A673 (cell line): ENCODE data around the gene PACRG. TPM values are rescaled to one million over a fixed set of nuclear protein-coding genes. Genes with fewer than 3 reads are reported as not detected.

Experiments
- BruUV-seq: library from RNA; stranded (reverse); fragments of 400-500 nt; replicated peaks from 2 replicates; lab custom pipeline; 2021; lab: Mats Ljungman, UMichigan
- CTCF ChIA-PET: fragments of 300-600 bp; sonication (Branson Sonifier 250); formaldehyde crosslinking; loops from one replicate; lab custom pipeline; 2022; ENCODE audit warnings: antibody characterized with exemption; lab: Charles Lee
- POLR2A ChIA-PET: fragments of 300-600 bp; sonication (Branson Sonifier 250); formaldehyde crosslinking; loops from one replicate; lab custom pipeline; 2022; ENCODE audit warnings: antibody characterized with exemption; ENCODE audit not compliant: low non-redundant PET; lab: Charles Lee
- DNase-seq: peaks from one replicate; pipeline ENCODE4 v3.0.0-alpha.2; 2015; ENCODE audit warnings: low spot score
- H3K27ac ChIP-seq: fragments of 200-600 bp; sonication (generic); 2 replicates; pipeline ENCODE4 v1.5.1; 2016; ENCODE audit warnings: mixed run types, low read depth, mild to moderate bottlenecking, mixed read lengths, antibody characterized with exemption, low read length; ENCODE audit not compliant: poor library complexity, severe bottlenecking
- H3K27me3 ChIP-seq: fragments of 200-600 bp; sonication (generic); replicated peaks from 2 replicates; pipeline ENCODE4 v1.6.1; 2017; ENCODE audit warnings: mixed run types, low read depth, mild to moderate bottlenecking, mixed read lengths, antibody characterized with exemption, low read length; ENCODE audit not compliant: insufficient read depth, poor library complexity
- H3K36me3 ChIP-seq: fragments of 200-600 bp; sonication (generic); 2 replicates; pipeline ENCODE4 v1.6.1; 2016; ENCODE audit warnings: mixed run types, mild to moderate bottlenecking, mixed read lengths, antibody characterized with exemption, low read length; ENCODE audit not compliant: insufficient read depth, poor library complexity, severe bottlenecking
- H3K4me1 ChIP-seq: fragments of 200-600 bp; sonication (generic); 2 replicates; pipeline ENCODE4 v1.6.1; 2017; ENCODE audit warnings: mixed run types, mild to moderate bottlenecking, mixed read lengths, antibody characterized with exemption, low read length; ENCODE audit not compliant: insufficient read depth, poor library complexity, severe bottlenecking
- H3K4me3 ChIP-seq: fragments of 200-600 bp; sonication (generic); 2 replicates; pipeline ENCODE4 v1.5.1; 2016; ENCODE audit warnings: low read depth, mixed run types, mild to moderate bottlenecking, mixed read lengths, low read length; ENCODE audit not compliant: poor library complexity, severe bottlenecking
- H3K9me3 ChIP-seq: fragments of 200-600 bp; sonication (generic); 2 replicates; pipeline ENCODE4 v1.6.1; 2016; ENCODE audit warnings: mixed run types, low read depth, mild to moderate bottlenecking, mixed read lengths, antibody characterized with exemption, low read length; ENCODE audit not compliant: poor library complexity, severe bottlenecking
- EZH2 ChIP-seq: fragments of 200-600 bp; sonication (generic); IDR thresholded peaks from 2 replicates; pipeline ENCODE4 v1.6.1; 2017; ENCODE audit warnings: borderline replicate concordance, low read depth, mild to moderate bottlenecking, mixed read lengths, antibody characterized with exemption, low read length; ENCODE audit not compliant: poor library complexity, severe bottlenecking
- intact Hi-C: fragments of 100-400 bp; cut with micrococcal nuclease; formaldehyde crosslinking; loops from one replicate; pipeline ENCODE4 v1.10.0; 2022; ENCODE audit not compliant: unreplicated experiment
- total RNA-seq: library from RNA; stranded (reverse); gene quantifications from 2 replicates; pipeline ENCODE4 v1.2.3, GENCODE V29; 2021
- TF ChIP-seq, protein P1 (sequence below): fragments of 300-800, 200-600 bp; sonication (generic); conservative IDR thresholded peaks from 2 replicates; pipeline ENCODE4 v1.5.1; 2017; ENCODE audit warnings: low read depth, mild to moderate bottlenecking, antibody characterized with exemption, low read length, moderate library complexity, mixed read lengths

The PACRG gene
- total RNA-seq, 1 experiment from 2014 or later = not detected

- intact Hi-C loops = no loop called here
- H3K27ac ChIP-seq = no peak overlapping the region
- no peak for TF ChIP-seq EZH2
- TF ChIP-seq, protein P1, sequence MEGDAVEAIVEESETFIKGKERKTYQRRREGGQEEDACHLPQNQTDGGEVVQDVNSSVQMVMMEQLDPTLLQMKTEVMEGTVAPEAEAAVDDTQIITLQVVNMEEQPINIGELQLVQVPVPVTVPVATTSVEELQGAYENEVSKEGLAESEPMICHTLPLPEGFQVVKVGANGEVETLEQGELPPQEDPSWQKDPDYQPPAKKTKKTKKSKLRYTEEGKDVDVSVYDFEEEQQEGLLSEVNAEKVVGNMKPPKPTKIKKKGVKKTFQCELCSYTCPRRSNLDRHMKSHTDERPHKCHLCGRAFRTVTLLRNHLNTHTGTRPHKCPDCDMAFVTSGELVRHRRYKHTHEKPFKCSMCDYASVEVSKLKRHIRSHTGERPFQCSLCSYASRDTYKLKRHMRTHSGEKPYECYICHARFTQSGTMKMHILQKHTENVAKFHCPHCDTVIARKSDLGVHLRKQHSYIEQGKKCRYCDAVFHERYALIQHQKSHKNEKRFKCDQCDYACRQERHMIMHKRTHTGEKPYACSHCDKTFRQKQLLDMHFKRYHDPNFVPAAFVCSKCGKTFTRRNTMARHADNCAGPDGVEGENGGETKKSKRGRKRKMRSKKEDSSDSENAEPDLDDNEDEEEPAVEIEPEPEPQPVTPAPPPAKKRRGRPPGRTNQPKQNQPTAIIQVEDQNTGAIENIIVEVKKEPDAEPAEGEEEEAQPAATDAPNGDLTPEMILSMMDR = no peak
- DNase-seq = no peak
- no peak overlapping the region for H3K4me3 ChIP-seq
- H3K4me1 ChIP-seq = no peaks in the 10 kb centered on the region
- no peaks in the 10 kb centered on the region for H3K9me3 ChIP-seq
- no peaks in the 10 kb centered on the region for H3K27me3 ChIP-seq
- POLR2A ChIA-PET = no interaction called here
- CTCF ChIA-PET = no interaction called here
- no peaks in the 10 kb centered on the region for H3K36me3 ChIP-seq
- BruUV-seq = no TSS peak
These were observed 17.4 kb upstream of the PACRG start for GRCh38 chr6:162710419-162710818.

DNA sequence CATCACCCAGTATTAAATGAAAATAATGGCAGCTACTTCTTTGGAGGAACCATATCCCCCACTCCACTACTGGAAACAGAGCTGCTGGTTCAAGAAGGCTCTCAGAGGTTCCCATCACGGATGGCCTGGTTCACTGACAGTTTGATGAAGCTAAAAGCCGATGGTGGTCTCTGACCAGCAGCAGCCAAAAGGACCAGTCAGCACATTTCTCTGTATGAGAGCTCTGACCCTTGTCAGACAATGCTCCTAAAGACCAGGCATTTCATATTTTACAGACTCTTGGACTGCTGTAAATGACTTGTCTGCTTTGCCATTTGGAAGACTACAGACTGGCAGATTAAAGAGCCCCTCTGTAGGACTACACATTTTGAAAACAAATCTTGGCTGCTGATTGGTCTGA, 16.8 kb upstream of the PACRG start:
- BruUV-seq = no TSS peak
- ChIA-PET CTCF (no interaction called here), POLR2A (no interaction called here)
- Histone ChIP-seq H3K4me3 (no peak overlapping the region), H3K9me3 (no peaks in the 10 kb centered on the region), H3K36me3 (no peaks in the 10 kb centered on the region), H3K27ac (no peak overlapping the region), H3K27me3 (no peaks in the 10 kb centered on the region), H3K4me1 (no peaks in the 10 kb centered on the region)
- intact Hi-C loops = no loop called here
- TF ChIP-seq, protein P1 = no peak
- TF ChIP-seq EZH2 = no peak
- no peak for DNase-seq

DNA sequence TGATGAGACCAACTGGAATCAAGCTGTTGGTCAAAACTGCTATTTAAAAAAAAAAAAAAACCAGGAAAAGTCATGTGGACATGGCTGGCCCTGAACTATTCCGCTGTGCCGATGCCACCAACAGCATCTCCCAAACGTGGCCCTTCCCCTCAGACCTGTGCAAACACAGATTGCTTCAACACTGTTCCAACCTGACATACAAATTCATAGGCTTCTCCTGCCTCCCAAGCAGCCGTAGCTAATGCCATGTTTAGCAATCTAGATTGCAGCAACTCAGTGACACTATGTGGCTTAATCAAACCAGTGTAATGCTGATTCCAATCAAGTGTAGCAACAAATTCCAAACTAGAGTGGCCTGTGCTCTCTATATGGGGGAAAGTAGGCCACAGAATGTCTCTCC, 16.4 kb upstream of the PACRG start:
- H3K4me3 ChIP-seq = no peak overlapping the region
- H3K27me3 ChIP-seq = no peaks in the 10 kb centered on the region
- no TSS peak for BruUV-seq
- H3K9me3 ChIP-seq = no peaks in the 10 kb centered on the region
- TF ChIP-seq, protein P1 = no peak
- no peak for TF ChIP-seq EZH2
- H3K27ac ChIP-seq = no peak overlapping the region
- no peak for DNase-seq
- no peaks in the 10 kb centered on the region for H3K4me1 ChIP-seq
- no peaks in the 10 kb centered on the region for H3K36me3 ChIP-seq
- POLR2A ChIA-PET = no interaction called here
- intact Hi-C loops = no loop called here
- CTCF ChIA-PET = no interaction called here
